SK-N-DZ (cell line): ENCODE measurements around the gene ERCC4. TPM values are rescaled to one million over a fixed set of nuclear protein-coding genes. Genes with fewer than 3 reads are reported as not detected.
"Not testable (repeated sequence)": the region's sequence is repeated elsewhere in the genome, so short reads cannot be mapped to it uniquely, and the experiment has no call there.

Experiments
- DNase-seq: peaks from one replicate; pipeline ENCODE4 v3.0.0-alpha.2; 2015; ENCODE audit warnings: low spot score
- polyA plus RNA-seq, 2 experiments: library from polyadenylated mRNA; depleted of rRNA; stranded (reverse); fragments of >200 nt; gene quantifications; 2 replicates each; pipeline ENCODE4 v1.2.3, GENCODE V29; 2014

ERCC4 gene
- 4.7 and 11.3 TPM in 2 replicates for polyA plus RNA-seq (2014; cell fraction: cytosol; rRNA removed)
- polyA plus RNA-seq (2014; cell fraction: nucleus; rRNA removed): 2.2 and 2.4 TPM in 2 replicates

DNA sequence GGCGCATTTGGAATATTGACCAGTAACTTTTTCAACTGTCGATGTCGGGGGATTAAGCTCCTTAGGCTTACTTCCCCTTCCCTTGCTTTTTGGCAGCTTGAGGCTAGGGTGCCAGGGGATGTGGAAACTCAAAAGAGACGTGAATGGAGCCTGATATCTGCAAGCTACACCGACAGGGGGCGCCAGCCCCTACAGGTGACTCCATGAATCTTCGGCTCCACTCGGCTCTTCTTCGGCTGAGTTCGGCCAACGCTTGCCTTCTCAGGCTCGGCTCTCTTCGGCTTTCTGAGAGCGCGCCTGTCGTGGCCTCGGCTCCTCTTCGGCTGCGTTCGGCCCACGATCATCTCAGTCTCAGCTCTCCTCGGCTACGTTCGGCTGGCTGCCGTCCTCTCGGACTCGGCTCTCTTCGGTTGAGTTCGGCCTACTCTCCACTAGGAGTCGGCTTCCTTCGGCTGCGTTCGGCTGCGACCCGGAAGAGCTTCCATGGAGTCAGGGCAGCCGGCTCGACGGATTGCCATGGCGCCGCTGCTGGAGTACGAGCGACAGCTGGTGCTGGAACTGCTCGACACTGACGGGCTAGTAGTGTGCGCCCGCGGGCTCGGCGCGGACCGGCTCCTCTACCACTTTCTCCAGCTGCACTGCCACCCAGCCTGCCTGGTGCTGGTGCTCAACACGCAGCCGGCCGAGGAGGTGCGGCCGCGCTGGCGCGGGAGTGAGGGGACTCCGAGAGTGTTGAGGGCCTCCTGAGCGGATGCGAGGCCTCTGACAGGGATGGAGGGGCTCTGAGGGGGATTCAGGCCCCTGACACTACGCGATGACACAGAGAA lies at the start of gene ERCC4:
Gene ERCC4 (plus strand): TSS at position 472 of the 827 bp plus-strand sequence. CDS start 12 bp downstream, at position 484.
- DNase-seq: peak; percentile 99

DNA sequence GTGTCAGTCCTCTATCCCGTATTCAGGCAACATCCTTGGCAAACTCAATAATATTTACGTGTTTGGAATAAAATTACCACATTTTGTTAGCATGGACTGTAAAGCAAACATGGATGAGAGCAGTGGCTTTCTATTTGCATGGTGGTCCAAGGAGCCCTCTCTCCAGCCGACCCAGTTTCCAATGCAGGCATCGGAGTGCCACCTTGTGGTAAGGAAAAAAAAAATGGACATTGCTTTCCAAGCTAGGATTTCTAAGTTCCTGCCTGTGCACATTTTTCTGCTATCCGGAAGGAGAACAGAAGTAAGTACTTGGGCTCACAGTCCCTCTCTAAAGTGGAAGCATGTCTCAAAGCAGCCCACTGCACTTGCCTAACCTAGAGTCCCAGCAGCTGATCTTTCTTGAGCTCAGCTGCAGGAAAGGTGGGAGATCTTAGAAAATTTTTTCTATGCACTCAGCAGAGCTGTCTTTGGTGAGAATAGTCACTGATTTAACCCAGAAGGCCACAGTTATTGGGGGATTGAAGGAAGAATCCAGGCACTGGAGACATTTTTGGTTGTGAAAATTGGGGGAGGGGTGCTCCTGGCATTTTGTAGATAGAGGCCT lies 46.0 kb upstream of the ERCC4 start:
- DNase-seq: peak; percentile 31

DNA sequence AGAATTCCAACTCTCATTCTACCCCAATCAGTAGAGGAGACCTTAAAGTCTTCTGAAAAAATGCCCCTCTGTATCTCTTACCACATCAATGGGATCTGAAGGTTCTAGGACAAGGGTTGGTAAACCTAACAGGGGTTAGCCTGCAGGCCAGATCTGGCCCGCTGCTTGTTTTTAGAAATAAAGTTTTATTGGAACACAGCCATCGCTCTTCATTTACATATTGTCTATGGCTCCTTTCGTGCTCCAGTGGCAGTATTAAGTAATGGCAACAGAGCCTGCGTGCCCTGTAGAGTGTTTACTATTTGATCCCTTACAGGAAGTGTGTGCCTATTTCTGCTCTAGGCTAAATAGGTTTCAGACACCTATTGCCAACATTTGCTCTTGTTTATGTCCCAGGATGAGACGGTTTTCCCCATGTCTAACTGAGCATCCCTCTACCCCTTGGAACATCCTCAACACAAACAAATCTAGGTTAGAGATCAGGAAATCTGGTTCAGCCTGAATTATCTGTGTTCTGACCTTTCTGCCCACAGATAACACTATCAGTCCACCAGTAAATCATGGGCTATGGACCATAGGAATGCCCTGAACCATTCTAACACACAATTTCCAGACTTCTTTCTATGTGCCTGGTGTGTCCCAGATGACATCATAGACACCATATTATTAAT lies 44.2 kb upstream of the ERCC4 start:
- no peak for DNase-seq

DNA sequence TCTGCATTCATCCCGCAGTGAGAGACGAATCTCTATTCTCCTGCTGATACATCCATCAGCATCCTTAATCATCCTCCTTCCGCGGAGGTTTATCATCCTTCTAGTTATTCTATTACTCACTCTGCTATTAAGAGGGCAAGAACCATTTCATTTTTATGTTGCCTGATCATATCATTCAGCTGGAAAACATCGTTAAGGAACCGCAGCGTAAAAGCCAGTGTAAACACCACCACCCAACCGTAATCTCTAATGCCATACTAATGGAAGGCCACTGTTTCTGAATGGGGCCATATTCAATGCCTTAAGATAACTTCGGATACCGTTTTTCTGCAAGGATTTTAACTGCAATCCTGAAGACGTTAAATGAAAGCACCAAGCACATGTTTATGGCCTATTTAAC lies 36.7 kb upstream of the ERCC4 start:
- no peak for DNase-seq

DNA sequence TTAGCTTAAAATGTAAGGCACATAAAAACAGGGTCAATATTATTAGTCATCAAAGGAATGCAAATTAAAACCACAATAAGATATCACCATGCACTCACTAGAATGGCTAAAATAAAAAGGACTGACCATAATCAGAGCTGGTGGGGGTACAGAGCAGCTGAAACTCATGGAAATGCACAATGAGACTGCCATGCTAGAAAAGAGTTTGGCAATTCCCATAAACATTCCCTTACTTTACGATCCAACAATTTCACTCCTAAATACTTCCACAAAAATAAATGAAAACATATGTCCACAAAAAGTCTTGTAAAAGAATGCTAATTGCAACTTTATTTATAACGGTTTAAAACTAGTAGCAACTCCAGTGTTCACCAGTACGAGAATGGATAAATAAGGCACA lies 36.1 kb upstream of the ERCC4 start:
- no peak for DNase-seq

DNA sequence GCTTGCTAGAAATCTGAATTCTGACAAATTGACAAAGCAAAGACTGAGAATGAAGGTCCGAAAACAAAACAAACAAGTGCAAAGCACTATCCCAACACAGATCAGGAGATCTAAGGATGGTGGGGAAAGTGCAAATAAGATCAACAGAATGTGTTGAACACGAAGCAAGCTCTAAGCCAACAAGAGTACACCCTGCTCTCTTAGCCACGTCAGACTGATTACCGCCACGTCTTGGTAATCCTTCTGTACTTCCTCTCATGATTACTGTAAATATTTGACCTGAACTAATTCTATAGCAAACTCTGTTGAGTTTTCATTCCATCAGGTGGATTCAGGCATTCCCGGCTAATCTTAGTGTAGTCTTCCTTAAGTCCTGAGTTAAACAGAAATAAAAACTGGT lies 34.3 kb upstream of the ERCC4 start:
- DNase-seq: no peak

DNA sequence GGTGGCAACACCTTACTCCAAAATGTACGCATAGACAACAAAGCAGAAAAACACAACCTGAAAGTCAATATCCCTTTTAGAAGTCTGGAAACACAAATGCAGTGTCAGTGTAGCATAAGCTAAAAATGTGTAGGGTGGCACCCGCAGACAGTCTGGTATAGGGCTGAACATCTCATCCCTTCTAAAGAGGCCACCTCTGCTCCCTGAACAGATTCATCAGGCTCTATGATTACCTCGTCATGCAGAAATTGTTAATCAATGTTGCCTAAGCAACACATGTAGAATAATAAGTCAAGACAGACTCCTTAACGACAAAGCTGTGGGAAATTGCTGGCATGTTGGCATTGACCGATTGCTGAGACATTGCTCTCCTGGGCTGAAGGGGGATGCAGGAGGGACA lies 33.3 kb upstream of the ERCC4 start:
- no peak for DNase-seq

DNA sequence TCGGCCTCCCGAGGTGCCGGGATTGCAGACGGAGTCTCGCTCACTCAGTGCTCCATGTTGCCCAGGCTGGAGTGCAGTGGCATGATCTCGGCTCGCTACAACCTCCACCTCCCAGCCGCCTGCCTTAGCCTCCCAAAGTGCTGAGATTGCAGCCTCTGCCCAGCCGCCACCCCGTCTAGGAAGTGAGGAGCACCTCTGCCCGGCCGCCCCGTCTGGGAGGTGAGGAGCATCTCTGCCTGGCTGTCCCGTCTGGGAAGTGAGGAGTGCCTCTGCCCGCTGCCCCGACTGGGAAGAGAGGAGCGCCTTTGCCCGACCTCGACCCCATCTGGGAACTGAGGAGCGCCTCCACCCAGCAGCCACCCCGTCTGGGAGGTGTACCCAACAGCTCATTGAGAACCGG lies 30.6 kb upstream of the ERCC4 start:
- not testable (repeated sequence) for DNase-seq

DNA sequence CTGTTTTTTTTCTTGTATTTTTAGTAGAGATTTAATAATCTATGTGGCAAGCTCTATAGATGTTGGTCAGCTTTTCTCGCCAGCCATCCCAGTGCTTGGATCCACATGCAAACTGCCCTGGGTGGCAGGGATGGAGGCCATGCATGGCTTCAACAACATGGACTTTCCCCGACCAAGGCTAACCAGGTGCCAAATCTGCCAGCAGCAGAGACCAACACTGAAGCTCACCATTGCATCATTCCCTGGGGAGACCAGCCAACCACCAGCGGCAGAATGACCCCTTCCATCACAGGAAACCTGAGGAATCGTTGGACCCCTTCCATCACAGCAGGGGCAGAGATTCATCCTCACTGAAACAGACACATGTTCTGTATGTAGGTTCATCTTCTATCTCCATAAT lies 27.7 kb upstream of the ERCC4 start:
- DNase-seq: no peak

DNA sequence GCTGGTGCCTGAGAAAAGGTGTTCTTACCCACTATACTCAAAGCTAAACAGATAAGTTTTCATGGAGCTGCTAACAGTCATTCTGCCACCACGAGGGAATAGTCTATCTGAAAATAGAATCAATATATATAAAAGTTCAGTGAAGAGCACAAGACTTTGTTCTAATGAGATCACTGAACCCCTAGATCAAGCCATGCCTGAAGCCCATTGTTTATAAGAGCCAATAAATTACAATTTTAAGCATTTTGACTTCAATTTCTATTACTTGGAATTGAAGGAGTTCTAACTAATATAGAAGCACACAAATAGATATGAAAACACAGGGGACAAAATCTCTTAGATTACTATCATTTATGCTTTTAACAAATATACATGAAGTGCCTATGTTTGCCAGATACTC lies 24.4 kb upstream of the ERCC4 start:
- DNase-seq: no peak

DNA sequence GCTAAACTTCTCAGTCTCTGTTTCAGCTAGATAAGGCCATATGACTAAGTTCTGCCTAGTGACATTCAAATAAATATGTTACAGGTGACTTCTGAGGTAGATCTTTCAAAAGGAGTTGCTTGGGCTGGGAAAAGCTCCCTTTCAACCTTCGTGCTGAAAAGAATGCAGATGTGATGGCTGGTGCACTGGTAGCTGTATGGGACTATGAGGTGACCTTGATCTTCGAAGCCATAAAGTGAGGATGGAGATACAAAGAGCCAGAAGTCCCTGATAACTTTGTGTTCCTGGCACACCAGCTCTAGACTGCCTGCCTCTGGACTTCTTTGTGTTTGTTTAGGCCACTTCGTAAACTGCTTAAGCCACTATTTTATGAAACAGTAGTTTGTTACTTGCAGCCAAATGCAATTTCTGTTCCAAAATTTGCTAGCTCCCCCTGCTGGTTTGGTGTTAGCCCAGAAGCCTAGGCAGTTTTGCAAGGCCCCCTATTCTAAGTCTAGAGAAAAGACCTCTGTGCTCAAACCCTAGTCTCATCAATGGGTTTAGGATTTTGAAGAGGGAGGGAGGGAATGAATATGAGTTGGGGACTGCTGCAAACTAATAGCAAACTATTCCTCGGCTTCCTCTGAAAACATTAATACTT lies 23.3 kb upstream of the ERCC4 start:
- DNase-seq: no peak

DNA sequence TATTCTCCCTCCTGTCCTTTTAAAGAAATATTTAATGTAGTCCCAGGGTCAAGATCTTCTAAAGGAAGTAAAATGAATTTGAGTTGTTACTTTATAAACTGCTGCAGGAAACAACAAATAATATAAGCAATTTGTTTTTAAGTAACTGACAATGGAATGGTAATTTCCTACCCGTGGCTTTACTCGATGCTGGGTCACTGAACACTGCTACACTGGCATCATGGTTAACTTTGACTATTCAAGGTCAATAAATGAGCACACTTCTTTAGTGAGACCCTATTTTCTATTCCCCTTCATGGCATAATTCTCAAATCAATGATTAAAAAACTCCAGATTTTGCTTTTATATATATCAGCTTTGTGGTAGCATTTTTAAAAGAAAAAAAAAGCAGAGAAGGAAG lies 22.1 kb upstream of the ERCC4 start:
- DNase-seq: no peak

DNA sequence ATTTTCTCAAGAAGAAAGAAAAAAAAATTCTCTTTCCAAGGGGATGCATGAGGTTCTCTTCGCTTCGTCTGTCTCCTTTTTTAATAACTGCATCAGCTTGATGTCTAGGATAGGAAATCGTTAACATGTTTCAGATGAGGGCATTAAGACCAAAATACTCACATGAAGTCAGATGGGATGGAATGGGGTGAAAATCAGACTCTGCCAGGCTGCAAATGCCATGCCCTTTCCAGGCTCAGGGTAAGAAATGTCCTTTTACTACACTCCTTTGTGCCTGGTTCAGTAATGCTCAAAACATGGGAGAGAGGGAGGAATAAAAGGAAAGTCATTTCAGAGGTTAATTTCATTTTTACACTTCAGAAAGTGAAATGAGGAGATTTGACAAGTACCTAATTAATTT lies 21.7 kb upstream of the ERCC4 start:
- no peak for DNase-seq

DNA sequence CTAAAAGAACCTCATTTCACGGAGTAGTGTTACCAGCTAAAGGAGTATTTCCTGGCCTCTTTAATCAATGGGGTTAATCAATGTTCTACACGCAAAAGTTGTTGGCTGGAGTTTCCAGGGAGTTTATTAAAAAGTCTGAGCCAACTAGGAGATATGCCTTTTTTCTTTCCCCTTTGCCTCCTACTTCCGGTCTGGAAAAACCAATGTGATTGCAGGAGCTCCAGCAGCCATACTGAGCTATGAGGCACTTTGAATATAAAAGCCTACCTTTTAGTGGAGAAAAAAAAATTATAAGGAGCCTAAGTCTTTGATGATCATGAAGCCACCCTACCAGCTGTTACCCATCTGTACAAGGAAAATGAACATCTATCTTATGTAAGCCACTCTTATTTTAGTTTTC lies 17.9 kb upstream of the ERCC4 start:
- DNase-seq: no peak

DNA sequence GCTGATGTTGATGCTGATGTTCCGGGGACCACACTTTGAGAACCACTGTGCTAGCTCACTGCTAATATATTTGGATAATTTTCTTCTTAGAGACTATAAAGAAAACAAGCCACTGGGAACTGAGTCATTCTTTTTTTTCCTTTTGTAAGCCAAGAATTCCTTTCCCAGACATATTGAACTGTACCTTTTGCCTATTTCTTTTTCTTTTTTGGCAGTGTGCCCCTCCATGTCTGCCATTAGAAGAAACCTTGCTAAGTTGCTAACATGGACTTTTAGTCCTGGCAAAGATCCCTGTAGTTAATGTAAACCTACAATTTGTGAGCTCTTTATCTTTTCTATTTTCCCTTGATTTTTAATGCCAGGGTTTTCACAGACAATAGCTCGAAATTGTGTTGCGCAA lies 17.3 kb upstream of the ERCC4 start:
- no peak for DNase-seq

DNA sequence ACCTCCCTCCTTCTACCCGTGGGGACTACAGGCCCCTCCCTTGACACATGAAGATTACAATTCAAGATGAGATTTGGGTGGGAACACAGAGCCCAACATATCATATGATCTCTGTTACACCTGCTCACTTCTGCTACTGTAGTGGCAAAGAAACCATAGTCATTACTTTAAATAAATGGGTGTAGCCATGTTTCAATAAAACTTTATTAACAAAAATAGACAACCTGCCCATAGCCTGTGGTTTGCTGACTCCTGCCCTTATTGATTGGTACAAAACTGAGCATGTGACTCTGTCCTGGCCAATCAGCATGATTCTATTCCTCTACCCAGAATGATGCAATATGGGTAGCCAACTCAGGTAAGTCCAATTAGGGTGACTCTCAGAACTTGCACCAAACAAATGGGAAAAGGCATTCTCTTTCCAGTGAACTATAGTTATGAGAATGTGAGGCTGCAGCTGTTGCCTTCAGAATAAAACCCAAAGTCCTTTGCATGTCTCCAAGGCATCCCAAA lies 15.7 kb upstream of the ERCC4 start:
- no peak for DNase-seq

DNA sequence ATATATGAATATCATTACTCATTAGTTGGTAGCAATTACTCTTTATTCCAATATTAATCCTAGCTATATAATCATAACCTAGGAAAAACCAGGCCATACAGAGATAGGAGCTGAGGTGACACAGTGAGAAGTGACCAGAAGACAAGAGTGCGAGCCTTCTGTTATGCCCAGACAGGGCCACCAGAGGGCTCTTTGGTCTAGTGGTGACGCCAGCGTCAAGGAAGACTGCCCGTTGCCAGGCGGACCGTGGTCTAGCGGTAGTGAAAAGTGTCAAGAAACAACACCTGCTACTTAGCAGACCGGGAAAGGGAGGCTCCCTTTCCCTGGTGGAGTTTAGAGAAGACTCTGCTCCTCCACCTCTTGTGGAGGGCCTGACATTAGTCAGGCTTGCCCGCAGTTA lies 15.1 kb upstream of the ERCC4 start:
- peak; percentile 19 for DNase-seq

DNA sequence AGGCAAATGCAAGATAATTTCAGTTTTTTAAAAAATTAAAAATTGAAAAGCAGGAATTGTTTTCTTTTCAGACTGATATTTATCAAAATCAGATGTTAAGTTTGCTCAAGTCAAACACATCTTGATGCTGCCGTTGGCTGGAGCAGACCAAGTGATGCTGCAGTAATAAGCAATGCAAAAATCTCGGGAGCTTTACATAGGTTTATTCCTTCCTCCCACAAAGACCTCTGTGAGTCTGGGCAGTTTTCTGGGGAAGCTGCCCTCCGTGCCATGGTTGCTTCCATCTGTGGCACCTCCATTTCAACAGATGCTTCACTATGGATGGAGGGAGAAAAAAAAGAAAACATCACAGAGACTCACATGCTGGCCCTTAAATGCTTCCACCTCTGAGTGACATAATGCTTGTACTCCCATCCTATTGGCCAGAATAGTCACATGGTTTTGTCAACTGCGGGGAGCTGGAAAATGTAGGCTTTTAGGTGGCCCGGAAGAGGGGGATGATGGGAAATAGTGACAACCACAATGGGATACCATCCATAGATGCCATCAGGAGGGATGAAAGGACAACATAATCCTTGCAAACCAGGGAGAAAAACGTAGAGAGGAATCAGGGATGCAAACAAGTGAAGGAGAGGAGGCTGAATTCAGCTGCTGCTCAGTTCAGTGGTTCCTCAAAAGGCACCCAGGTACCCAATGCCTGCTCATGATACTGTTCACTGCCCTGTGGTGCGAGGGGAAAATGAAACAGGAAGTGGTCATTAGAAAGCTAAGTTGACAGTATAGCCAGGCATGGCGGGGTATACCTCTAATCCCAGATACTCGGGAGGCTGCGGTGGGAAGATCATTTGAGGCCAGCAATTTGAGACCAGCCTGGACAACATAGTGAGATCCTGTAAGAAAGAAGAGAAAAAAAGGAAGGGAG lies 13.5 kb upstream of the ERCC4 start:
- DNase-seq: peak; percentile 47

DNA sequence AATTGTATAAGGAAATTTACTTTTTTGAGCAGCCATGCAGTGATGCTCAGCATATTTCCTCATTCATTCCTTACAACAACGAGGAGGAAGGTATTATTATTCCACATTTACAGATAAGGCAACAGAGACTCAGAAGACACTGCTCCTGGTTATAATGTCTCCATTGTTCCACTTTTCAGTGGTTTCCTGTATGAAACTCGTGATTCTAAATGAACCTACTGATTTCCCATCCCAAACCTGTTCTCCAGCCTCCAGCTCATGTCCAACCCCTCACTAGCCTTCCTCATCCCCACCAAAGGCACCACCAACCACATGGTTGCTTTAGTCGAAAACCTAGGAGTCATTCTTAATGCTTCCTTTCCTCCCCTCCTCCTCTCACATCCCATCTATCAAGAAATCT lies 12.5 kb upstream of the ERCC4 start:
- DNase-seq: no peak

DNA sequence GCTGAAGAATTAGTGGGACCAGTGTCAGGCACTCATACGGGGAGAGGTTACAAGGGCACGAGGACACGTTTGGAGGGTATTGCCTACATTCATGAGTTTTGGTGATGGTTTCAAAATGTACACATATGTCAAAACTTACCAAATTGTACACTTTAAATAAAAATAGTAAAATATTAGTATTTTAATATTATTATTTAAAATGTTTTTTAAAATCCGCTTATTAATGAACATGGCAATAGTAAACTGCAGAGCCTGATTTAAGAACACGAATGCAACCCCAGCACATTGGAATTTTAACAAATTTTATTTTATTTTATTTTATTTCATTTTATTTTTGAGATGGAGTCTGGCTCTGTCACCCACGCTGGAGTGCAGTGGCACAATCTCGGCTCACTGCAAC lies 10.9 kb upstream of the ERCC4 start:
- no peak for DNase-seq

DNA sequence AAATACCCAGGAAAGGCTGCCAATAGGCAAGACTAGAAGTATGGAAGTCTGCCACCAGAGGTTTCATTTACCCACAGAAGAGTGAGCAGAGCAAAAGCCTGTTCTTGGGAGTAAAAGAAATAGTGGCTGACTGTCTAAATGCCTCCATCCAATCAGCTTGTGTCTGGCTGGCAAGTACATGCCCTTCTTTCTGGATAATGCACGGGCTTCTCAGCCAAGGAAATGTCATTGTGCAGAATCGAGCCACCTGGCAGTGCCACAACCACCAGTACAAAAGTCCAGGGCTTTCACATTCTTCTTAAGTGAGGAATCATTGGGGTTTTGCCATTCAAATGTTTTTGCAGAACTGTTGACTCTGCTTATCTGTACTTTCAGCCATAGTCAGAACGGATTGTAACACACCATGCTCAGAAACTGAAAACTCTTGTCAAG lies 10.1 kb upstream of the ERCC4 start:
- DNase-seq: no peak
